ENCODE results near the gene HAUS3.

HAUS3 gene

GRCh38 chr4:2268357-2269205 is 26.7 kb upstream of the HAUS3 start:
- DNase-seq, result no peak
- H3K36me3 ChIP-seq (ENCODE audit: insufficient read depth, low read length), result no peaks in the 10 kb centered on the region
- H3K9ac ChIP-seq (ENCODE audit: low read depth, low read length), result no peak overlapping the region
- 0 out of 2 replicates have a peak, but pooled peaks cover 4% of the 10 kb centered on the region for H3K4me1 ChIP-seq (ENCODE audit: insufficient read depth, low read length)
- H2AFZ ChIP-seq (ENCODE audit: low read depth, low read length), result no peak overlapping the region
- no peak overlapping the region for H3K4me2 ChIP-seq (ENCODE audit: insufficient read depth, low read length)
- H3K27me3 ChIP-seq (ENCODE audit: insufficient read depth, low read length, poor library complexity), result no peaks in the 10 kb centered on the region
- H3K27ac ChIP-seq (ENCODE audit: low read length), result no peak overlapping the region
- H3K9me3 ChIP-seq (ENCODE audit: insufficient read depth, low read length, severe bottlenecking), result no peaks in the 10 kb centered on the region
- no peak overlapping the region for H3K4me3 ChIP-seq (ENCODE audit: low read depth in 1 of 2, low read length in 2 of 2)
- H4K20me1 ChIP-seq (ENCODE audit: insufficient read depth, low read length), result no peaks in the 10 kb centered on the region
- no peak for ATAC-seq (ENCODE audit: insufficient read depth, low read depth)
- no peaks in the 10 kb centered on the region for H3K79me2 ChIP-seq (ENCODE audit: insufficient read depth, low read length)
- no peak for TF ChIP-seq EZH2 (IDR thresholded peaks at IDR 0.05; ENCODE audit: borderline replicate concordance, low read depth, low read length, severe bottlenecking)

- H3K27me3 ChIP-seq (ENCODE audit: insufficient read depth, low read length, poor library complexity), result no peaks in the 10 kb centered on the region
- no peak overlapping the region for H2AFZ ChIP-seq (ENCODE audit: low read depth, low read length)
- H3K4me1 ChIP-seq (ENCODE audit: insufficient read depth, low read length), result peaks cover 11% of the 10 kb centered on the region
- H3K27ac ChIP-seq (ENCODE audit: low read length), result no peak overlapping the region
- no peaks in the 10 kb centered on the region for H4K20me1 ChIP-seq (ENCODE audit: insufficient read depth, low read length)
- no peak overlapping the region for H3K4me2 ChIP-seq (ENCODE audit: insufficient read depth, low read length)
- no peaks in the 10 kb centered on the region for H3K79me2 ChIP-seq (ENCODE audit: insufficient read depth, low read length)
- no peaks in the 10 kb centered on the region for H3K9me3 ChIP-seq (ENCODE audit: insufficient read depth, low read length, severe bottlenecking)
- no peak overlapping the region for H3K9ac ChIP-seq (ENCODE audit: low read depth, low read length)
- ATAC-seq (ENCODE audit: insufficient read depth, low read depth), result no peak
- TF ChIP-seq EZH2 (IDR thresholded peaks at IDR 0.05; ENCODE audit: borderline replicate concordance, low read depth, low read length, severe bottlenecking) (no peak), CTCF (IDR thresholded peaks at IDR 0.05; ENCODE audit: borderline replicate concordance, extremely low read depth, low read length, poor library complexity, severe bottlenecking) (no peak)
- no peak overlapping the region for H3K4me3 ChIP-seq (ENCODE audit: low read depth in 1 of 2, low read length in 2 of 2)
- no peaks in the 10 kb centered on the region for H3K36me3 ChIP-seq (ENCODE audit: insufficient read depth, low read length)
- DNase-seq, result no peak
These were observed 25.9 kb upstream of the HAUS3 start for GRCh38 chr4:2267841-2268240.

GRCh38 chr4:2267320-2267811 is 25.4 kb upstream of the HAUS3 start:
- H3K9me3 ChIP-seq (ENCODE audit: insufficient read depth, low read length, severe bottlenecking), result no peaks in the 10 kb centered on the region
- H4K20me1 ChIP-seq (ENCODE audit: insufficient read depth, low read length), result no peaks in the 10 kb centered on the region
- H3K27me3 ChIP-seq (ENCODE audit: insufficient read depth, low read length, poor library complexity), result no peaks in the 10 kb centered on the region
- DNase-seq, result no peak
- no peak overlapping the region for H3K4me2 ChIP-seq (ENCODE audit: insufficient read depth, low read length)
- no peak overlapping the region for H3K27ac ChIP-seq (ENCODE audit: low read length)
- no peak for ATAC-seq (ENCODE audit: insufficient read depth, low read depth)
- TF ChIP-seq EZH2 (IDR thresholded peaks at IDR 0.05; ENCODE audit: borderline replicate concordance, low read depth, low read length, severe bottlenecking) (no peak), CTCF (IDR thresholded peaks at IDR 0.05; ENCODE audit: borderline replicate concordance, extremely low read depth, low read length, poor library complexity, severe bottlenecking) (no peak)
- no peaks in the 10 kb centered on the region for H3K79me2 ChIP-seq (ENCODE audit: insufficient read depth, low read length)
- H2AFZ ChIP-seq (ENCODE audit: low read depth, low read length), result no peak overlapping the region
- no peaks in the 10 kb centered on the region for H3K36me3 ChIP-seq (ENCODE audit: insufficient read depth, low read length)
- H3K4me1 ChIP-seq (ENCODE audit: insufficient read depth, low read length), result peaks cover 15% of the 10 kb centered on the region
- H3K9ac ChIP-seq (ENCODE audit: low read depth, low read length), result no peak overlapping the region
- H3K4me3 ChIP-seq (ENCODE audit: low read depth in 1 of 2, low read length in 2 of 2), result no peak overlapping the region

- ATAC-seq (ENCODE audit: insufficient read depth, low read depth) (no peak), DNase-seq (no peak)
- Histone ChIP-seq H3K4me3 (ENCODE audit: low read depth in 1 of 2, low read length in 2 of 2) (no peak overlapping the region), H3K4me1 (ENCODE audit: insufficient read depth, low read length) (peaks cover 15% of the 10 kb centered on the region), H3K79me2 (ENCODE audit: insufficient read depth, low read length) (no peaks in the 10 kb centered on the region), H2AFZ (ENCODE audit: low read depth, low read length) (no peak overlapping the region), H3K36me3 (ENCODE audit: insufficient read depth, low read length) (no peaks in the 10 kb centered on the region), H3K9me3 (ENCODE audit: insufficient read depth, low read length, severe bottlenecking) (no peaks in the 10 kb centered on the region), H3K27me3 (ENCODE audit: insufficient read depth, low read length, poor library complexity) (no peaks in the 10 kb centered on the region), H4K20me1 (ENCODE audit: insufficient read depth, low read length) (no peaks in the 10 kb centered on the region), H3K27ac (ENCODE audit: low read length) (no peak overlapping the region), H3K4me2 (ENCODE audit: insufficient read depth, low read length) (no peak overlapping the region), H3K9ac (ENCODE audit: low read depth, low read length) (no peak overlapping the region)
- TF ChIP-seq CTCF (IDR thresholded peaks at IDR 0.05; ENCODE audit: borderline replicate concordance, extremely low read depth, low read length, poor library complexity, severe bottlenecking) (no peak), EZH2 (IDR thresholded peaks at IDR 0.05; ENCODE audit: borderline replicate concordance, low read depth, low read length, severe bottlenecking) (no peak)
These were observed 24.9 kb upstream of the HAUS3 start for GRCh38 chr4:2266821-2267220.
